Upper lobe of left lung (tissue), 4 donors: ENCODE results near the gene NT5C.

Source experiments
- POLR2A ChIP-seq, 4 donors: fragments of 450-650 bp; IDR thresholded peaks; one replicate each; pipeline ENCODE4 v1.5.1; 2016 to 2017; ENCODE audit warnings: antibody characterized with exemption in 4 of 4, mild to moderate bottlenecking in 2 of 4
- POLR2AphosphoS5 ChIP-seq, 2 donors: sonication (generic); formaldehyde crosslinking; IDR thresholded peaks; one replicate each; pipeline ENCODE4 v1.5.1; 2017; ENCODE audit warnings: antibody characterized with exemption in 2 of 2
- TF ChIP-seq, protein P1 (sequence below), 6 experiments: fragments of 450-650 bp in 4 of 6; fragments of 200-600 bp in 2 of 6; sonication (generic) in 2 of 6; IDR thresholded peaks; one replicate each; pipeline ENCODE4 v1.5.1; 2016 to 2019; ENCODE audit warnings: antibody characterized with exemption in 6 of 6

DNA sequence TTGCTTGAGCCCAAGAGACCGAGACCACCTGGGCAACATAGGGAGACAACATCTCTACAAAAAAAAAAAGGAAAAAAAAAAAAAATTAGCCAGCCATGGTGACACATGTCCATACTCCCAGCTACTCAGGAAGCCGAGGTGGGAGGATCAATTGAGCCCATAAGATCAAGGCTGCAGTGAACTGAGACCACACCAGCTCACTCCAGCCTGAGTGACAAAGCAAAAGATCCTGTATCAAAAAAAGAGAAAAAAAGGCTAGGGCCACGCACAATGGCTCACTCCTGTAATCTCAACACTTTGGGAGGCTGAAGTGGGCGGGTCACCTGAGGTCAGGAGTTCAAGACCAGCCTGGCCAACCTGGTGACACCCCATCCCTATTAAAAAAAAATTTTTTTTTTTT, 37.5 kb upstream of the NT5C start:
- TF ChIP-seq, protein P1, sequence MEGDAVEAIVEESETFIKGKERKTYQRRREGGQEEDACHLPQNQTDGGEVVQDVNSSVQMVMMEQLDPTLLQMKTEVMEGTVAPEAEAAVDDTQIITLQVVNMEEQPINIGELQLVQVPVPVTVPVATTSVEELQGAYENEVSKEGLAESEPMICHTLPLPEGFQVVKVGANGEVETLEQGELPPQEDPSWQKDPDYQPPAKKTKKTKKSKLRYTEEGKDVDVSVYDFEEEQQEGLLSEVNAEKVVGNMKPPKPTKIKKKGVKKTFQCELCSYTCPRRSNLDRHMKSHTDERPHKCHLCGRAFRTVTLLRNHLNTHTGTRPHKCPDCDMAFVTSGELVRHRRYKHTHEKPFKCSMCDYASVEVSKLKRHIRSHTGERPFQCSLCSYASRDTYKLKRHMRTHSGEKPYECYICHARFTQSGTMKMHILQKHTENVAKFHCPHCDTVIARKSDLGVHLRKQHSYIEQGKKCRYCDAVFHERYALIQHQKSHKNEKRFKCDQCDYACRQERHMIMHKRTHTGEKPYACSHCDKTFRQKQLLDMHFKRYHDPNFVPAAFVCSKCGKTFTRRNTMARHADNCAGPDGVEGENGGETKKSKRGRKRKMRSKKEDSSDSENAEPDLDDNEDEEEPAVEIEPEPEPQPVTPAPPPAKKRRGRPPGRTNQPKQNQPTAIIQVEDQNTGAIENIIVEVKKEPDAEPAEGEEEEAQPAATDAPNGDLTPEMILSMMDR (IDR thresholded peaks at IDR 0.05) = no peak
- no peak for TF ChIP-seq POLR2AphosphoS5 (IDR thresholded peaks at IDR 0.05)
- no peak for TF ChIP-seq POLR2A (IDR thresholded peaks at IDR 0.05)
